ENCODE measurements around the gene HOXA6. TPM values are rescaled to one million over a fixed set of nuclear protein-coding genes. Genes with fewer than 3 reads are reported as not detected.
A peak's percentile ranks its signal among the peaks of the same experiment; 100 is the strongest.

Gene HOXA6
- total and polyA plus RNA-seq, 9 of the 15 experiments (the other 6 are each of a cell fraction or from before 2014, with no cell fraction given) = not detected

- Histone ChIP-seq H2AFZ (ENCODE audit: low read depth, low read length) (no peak overlapping the region), H3K9ac (ENCODE audit: insufficient read depth in 1 of 2, low read depth in 2 of 2, low read length in 2 of 2) (no peak overlapping the region), H3K4me2 (ENCODE audit: insufficient read depth, low read length) (no peak overlapping the region; the same call in 1 of the 2 replicates), H4K20me1 (replicated peaks; ENCODE audit: control insufficient read depth, insufficient read depth, low read length) (no peaks in the 10 kb centered on the region), H3K79me2 (ENCODE audit: control insufficient read depth, insufficient read depth, low read length) (no peaks in the 10 kb centered on the region), H3K9me3 (replicated peaks; ENCODE audit: control insufficient read depth, insufficient read depth, low read depth, low read length) (no peaks in the 10 kb centered on the region), H3K36me3 (ENCODE audit: control insufficient read depth, insufficient read depth, low read length) (no peaks in the 10 kb centered on the region), H3K27me3 (ENCODE audit: control insufficient read depth in 2 of 2, insufficient read depth in 2 of 2, low read length in 2 of 2) (peaks cover 53 to 91% of the 10 kb centered on the region in 2 experiments), H3K27ac (ENCODE audit: extremely low read depth, low read depth, low read length) (no peak overlapping the region), H3K9me1 (ENCODE audit: control insufficient read depth, insufficient read depth, low read length) (no peaks in the 10 kb centered on the region), H3K4me1 (replicated peaks in 1 of 2; ENCODE audit: control insufficient read depth in 2 of 2, insufficient read depth in 2 of 2, low read length in 2 of 2) (peaks cover 0 to 16% of the 10 kb centered on the region in 2 experiments; a peak in 2 of 5 replicates), H3K4me3 (no peak overlapping the region)
- in situ Hi-C loops (cut with MboI) = loop anchor here (25.0 kb wide), 3 partner anchors 638 to 1263 kb away; no protein-coding TSS in a partner anchor
- DNase-seq (ENCODE audit: extremely low read depth in 1 of 4, low spot score in 3 of 4) (peak; percentile 54 to 80 (median 75)), ATAC-seq (peak; percentile 96), FAIRE-seq (no peak)
- no TSS peak for BruUV-seq (replicated peaks)
- ChIA-PET CTCF (ENCODE audit: low intra/inter-chr PET ratio) (interaction anchor here (0.6 to 1.0 kb wide), 2 partner anchors 16 to 773 kb away, joined by 3 read pairs; no protein-coding TSS in a partner anchor), POLR2A (interaction anchor here (1.0 kb wide), 1 partner anchor 11 kb away, joined by 5 read pairs; no protein-coding TSS in a partner anchor)
- 7% methylated on average over 50 of the region's 58 CpGs for WGBS (ENCODE audit: insufficient coverage, low coverage, missing lambda C conversion rate)
- intact Hi-C loops (cut with micrococcal nuclease) = no loop called here
- TF ChIP-seq SMAD2 (IDR thresholded peaks at IDR 0.05; ENCODE audit: low read depth, low read length) (no peak), TAF1 (IDR thresholded peaks at IDR 0.05; ENCODE audit: control insufficient read depth, extremely low read depth, insufficient read depth, low read length, severe bottlenecking) (no peak), CSDE1 (IDR thresholded peaks at IDR 0.05) (no peak), MBD1 (CRISPR knock-in tag; IDR thresholded peaks at IDR 0.05) (peak; percentile 87; the same call in 1 of the 2 replicates), CBX2 (IDR thresholded peaks at IDR 0.05; ENCODE audit: insufficient read depth, low read length, poor library complexity, severe bottlenecking) (no peak), PATZ1 (CRISPR knock-in tag; IDR thresholded peaks at IDR 0.05; ENCODE audit: borderline replicate concordance) (no peak), SMAD4 (CRISPR knock-in tag; conservative IDR thresholded peaks at IDR 0.05) (0 out of 2 replicates have a peak, but pooled peaks have one; percentile 20), NKRF (IDR thresholded peaks at IDR 0.05; ENCODE audit: borderline replicate concordance) (no peak), CREM (IDR thresholded peaks at IDR 0.05; ENCODE audit: low read depth) (0 out of 2 replicates have a peak, but pooled peaks have one; percentile 24), ZFPM2 (CRISPR knock-in tag; IDR thresholded peaks at IDR 0.05) (no peak), ZC3H8 (IDR thresholded peaks at IDR 0.05) (no peak), SNAPC5 (CRISPR knock-in tag; IDR thresholded peaks at IDR 0.05) (no peak), ZKSCAN3 (CRISPR knock-in tag; IDR thresholded peaks at IDR 0.05) (no peak), NBN (IDR thresholded peaks at IDR 0.05; ENCODE audit: low read depth) (no peak), MCM2 (IDR thresholded peaks at IDR 0.05; ENCODE audit: low read depth) (no peak), STAG1 (CRISPR knock-in tag; IDR thresholded peaks at IDR 0.05; ENCODE audit: borderline replicate concordance) (no peak)
Measured at GRCh38 chr7:27150568-27151340, 3.2 kb upstream of the HOXA6 start.
